Lower leg skin (tissue), 4 donors: ENCODE measurements around the gene ZNF283. TPM values are rescaled to one million over a fixed set of nuclear protein-coding genes. Genes with fewer than 3 reads are reported as not detected.
A peak's percentile ranks its signal among the peaks of the same experiment; 100 is the strongest.
"Not testable (repeated sequence)": the region's sequence is repeated elsewhere in the genome, so short reads cannot be mapped to it uniquely, and the experiment has no call there.

Source experiments
- DNase-seq, 2 donors: peaks; one replicate each; pipeline ENCODE4 v3.0.0-alpha.2; 2019; ENCODE audit warnings: low spot score in 2 of 2
- H3K4me3 ChIP-seq: fragments of 200-600 bp; sonication (generic); 2 replicates; pipeline ENCODE4 v1.5.1; 2017; ENCODE audit warnings: mild to moderate bottlenecking, low read depth; ENCODE audit not compliant: poor library complexity, severe bottlenecking
- POLR2A ChIP-seq, 2 donors: fragments of 450-650 bp; IDR thresholded peaks; one replicate each; pipeline ENCODE4 v1.6.1; 2016 to 2017; ENCODE audit warnings: antibody characterized with exemption in 2 of 2, mild to moderate bottlenecking in 1 of 2, moderate library complexity in 1 of 2
- WGBS, 2 donors: methylation state at CpG; one replicate each; pipeline ENCODE4 v1.1.5; 2018; 5-methylcytosine and 5-hydroxymethylcytosine counted together
- intact Hi-C: fragments of 100-400 bp; cut with DNase I; formaldehyde crosslinking; loops from one replicate; pipeline ENCODE4 v1.15.0; 2023; ENCODE audit warnings: low total_unique reads
- total RNA-seq, 4 donors: library from RNA; depleted of rRNA; stranded (reverse); fragments of >200 nt; gene quantifications; one replicate each; pipeline ENCODE4 v1.1.0, GENCODE V29; 2016
- TF ChIP-seq, protein P1 (sequence below), 3 donors: fragments of 450-650 bp; IDR thresholded peaks; one replicate each; pipeline ENCODE4 v1.5.1; 2016; ENCODE audit warnings: antibody characterized with exemption in 3 of 3, mild to moderate bottlenecking in 3 of 3, moderate library complexity in 2 of 3

The ZNF283 gene
- total RNA-seq, 4 donors from 2014 or later: 4.3 to 9.6 (median 6.3) TPM

GRCh38 chr19:43812259-43812658 is 14.9 kb upstream of the ZNF283 start:
- no peak for TF ChIP-seq POLR2A (IDR thresholded peaks at IDR 0.05)
- TF ChIP-seq, protein P1, sequence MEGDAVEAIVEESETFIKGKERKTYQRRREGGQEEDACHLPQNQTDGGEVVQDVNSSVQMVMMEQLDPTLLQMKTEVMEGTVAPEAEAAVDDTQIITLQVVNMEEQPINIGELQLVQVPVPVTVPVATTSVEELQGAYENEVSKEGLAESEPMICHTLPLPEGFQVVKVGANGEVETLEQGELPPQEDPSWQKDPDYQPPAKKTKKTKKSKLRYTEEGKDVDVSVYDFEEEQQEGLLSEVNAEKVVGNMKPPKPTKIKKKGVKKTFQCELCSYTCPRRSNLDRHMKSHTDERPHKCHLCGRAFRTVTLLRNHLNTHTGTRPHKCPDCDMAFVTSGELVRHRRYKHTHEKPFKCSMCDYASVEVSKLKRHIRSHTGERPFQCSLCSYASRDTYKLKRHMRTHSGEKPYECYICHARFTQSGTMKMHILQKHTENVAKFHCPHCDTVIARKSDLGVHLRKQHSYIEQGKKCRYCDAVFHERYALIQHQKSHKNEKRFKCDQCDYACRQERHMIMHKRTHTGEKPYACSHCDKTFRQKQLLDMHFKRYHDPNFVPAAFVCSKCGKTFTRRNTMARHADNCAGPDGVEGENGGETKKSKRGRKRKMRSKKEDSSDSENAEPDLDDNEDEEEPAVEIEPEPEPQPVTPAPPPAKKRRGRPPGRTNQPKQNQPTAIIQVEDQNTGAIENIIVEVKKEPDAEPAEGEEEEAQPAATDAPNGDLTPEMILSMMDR (IDR thresholded peaks at IDR 0.05): no peak
- WGBS, 2 donors: 75% methylated on average over 1 of the region's 1 CpG
- no peak overlapping the region for H3K4me3 ChIP-seq
- intact Hi-C loops: no loop called here
- DNase-seq: no peak

DNA sequence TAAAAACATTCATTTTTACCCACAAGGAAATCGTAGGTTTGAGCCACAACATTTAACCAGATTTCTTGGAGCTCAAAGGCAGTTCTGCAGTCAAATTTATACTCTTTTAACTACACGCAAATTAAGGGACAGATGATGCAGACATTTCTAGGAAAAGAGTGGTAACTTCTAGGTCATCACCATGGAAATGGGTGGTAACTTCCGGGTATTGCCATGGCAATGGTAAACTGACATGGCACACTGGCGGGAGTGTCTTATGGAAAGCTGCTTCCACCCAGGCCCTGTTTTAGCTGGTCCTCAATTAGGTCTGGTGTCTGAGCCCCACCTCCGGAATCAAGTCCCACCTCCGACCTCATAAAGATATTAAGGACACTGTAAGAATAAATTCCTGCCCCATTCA is 14.4 kb upstream of the ZNF283 start:
- H3K4me3 ChIP-seq: no peak overlapping the region
- 59 to 63% methylated on average over 6 of the region's 6 CpGs for WGBS, 2 donors
- TF ChIP-seq, protein P1 (IDR thresholded peaks at IDR 0.05): no peak
- TF ChIP-seq POLR2A (IDR thresholded peaks at IDR 0.05): no peak

GRCh38 chr19:43814663-43815352 is 12.3 kb upstream of the ZNF283 start:
- 60 to 63% methylated on average over 5 of the region's 5 CpGs for WGBS, 2 donors
- intact Hi-C loops: no loop called here
- DNase-seq: no peak
- no peak overlapping the region for H3K4me3 ChIP-seq
- TF ChIP-seq POLR2A (IDR thresholded peaks at IDR 0.05): no peak
- TF ChIP-seq, protein P1 (IDR thresholded peaks at IDR 0.05): no peak

More for the DNA sequence above, 14.4 kb upstream of the ZNF283 start:
- no peak for DNase-seq
- intact Hi-C loops: no loop called here

- 84 to 92% methylated on average over 1 of the region's 1 CpG for WGBS, 2 donors
- H3K4me3 ChIP-seq, intact Hi-C loops, DNase-seq: not testable (repeated sequence)
Observed at GRCh38 chr19:43817454-43817853, 9.7 kb upstream of the ZNF283 start.

- intact Hi-C loops: no loop called here
- 47 to 50% methylated on average over 5 of the region's 5 CpGs for WGBS, 2 donors
- TF ChIP-seq, protein P1 (IDR thresholded peaks at IDR 0.05): no peak
- no peak overlapping the region for H3K4me3 ChIP-seq
- DNase-seq: peak in 1 of 2 donors; percentile 64
Observed at GRCh38 chr19:43818500-43818899, 8.6 kb upstream of the ZNF283 start.

DNA sequence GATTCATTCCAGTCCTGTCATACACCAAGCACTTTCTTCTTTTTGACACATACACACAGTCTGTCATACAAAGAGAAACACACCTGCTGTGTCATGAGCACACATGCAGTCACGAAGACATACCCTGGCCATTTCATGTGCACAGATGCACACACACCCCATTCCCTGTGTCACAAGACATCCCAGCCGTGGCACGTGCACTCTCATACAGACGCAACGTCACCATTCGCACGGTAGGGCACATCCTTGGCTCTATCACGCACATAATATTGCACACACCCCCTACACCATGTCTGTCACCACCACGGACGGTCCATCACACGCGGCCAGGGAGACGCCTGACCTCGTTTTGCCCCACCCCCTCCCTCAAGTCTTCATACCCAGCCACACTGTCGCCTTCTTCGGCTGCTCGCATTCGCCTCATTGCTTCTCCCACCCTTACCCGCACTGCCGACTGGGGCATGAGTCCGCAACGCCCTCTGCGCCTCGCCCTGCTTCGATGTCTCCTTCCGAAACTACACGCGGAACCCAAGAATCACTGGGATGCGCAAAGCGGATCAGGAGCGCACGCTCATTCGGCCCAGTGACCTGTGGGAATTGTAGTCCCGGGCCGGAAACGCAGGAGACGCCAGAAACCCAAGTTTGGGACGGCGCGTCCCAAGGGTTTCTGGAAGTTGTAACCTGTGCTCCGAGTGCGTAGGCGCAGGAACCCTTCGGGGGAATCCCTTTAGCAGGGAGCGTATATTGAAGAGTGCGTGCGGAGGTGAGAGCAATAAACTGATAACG is 6.8 kb upstream of the ZNF283 start:
- H3K4me3 ChIP-seq: peak overlapping the region; percentile 9
- no peak for DNase-seq
- TF ChIP-seq, protein P1 (IDR thresholded peaks at IDR 0.05): no peak
- TF ChIP-seq POLR2A (IDR thresholded peaks at IDR 0.05): no peak
- WGBS, 2 donors: 16 to 22% methylated on average over 48 of the region's 48 CpGs
- intact Hi-C loops: no loop called here
